OCI-M1 (cell line): ENCODE measurements around the gene TAOK1.
A peak's percentile ranks its signal among the peaks of the same experiment; 100 is the strongest.

ENCODE experiments used
- DNase-seq: peaks from one replicate; lab custom pipeline; 2025; lab: John Stamatoyannopoulos, UW

Gene TAOK1

DNA sequence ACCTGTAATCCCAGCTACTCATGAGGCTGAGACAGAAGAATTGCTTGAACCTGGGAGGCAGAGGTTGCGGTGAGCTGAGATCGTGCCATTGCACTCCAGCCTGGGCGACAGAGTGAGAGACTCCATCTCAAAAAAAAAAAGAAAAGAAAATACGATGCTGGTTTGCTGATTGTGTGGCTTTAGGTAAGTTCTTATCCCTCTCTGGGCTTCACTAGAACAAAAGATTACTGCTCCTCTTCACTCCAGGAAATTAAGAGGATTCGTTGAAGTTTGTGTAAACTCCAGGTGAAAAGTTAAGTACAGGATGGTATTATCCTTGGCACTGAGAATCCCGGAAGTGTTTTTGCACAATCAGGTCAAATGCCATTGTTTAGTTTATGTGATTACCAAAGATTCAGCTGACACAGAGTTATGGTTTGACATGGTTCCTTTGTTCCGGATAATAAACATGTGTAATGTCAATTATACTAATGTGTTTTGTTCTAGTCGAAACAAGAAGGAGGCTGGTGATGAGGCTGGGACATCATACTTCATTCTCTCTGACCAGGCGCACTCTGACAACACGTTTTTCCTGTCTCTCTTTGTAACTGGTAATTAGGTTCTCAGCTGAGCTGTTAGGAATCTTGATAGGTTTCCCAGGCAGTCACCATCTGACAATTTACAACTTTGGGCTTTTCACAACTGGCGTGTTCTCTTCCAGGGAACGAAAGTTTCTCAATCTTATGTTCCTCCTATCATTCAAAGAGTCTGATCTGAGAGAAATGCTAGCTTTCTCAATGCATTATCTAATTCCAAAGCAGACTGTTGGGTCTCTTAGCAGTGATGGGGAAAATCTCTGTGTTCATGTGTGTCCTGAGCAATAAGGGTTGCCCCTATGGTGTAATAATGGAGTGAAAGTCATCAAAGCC is 10.8 kb upstream of the TAOK1 start:
- no peak for DNase-seq

- DNase-seq, result no peak
Measured at GRCh38 chr17:29383686-29384085, 6.5 kb upstream of the TAOK1 start.

GRCh38 chr17:29384901-29385300 is 5.3 kb upstream of the TAOK1 start:
- DNase-seq, result no peak

DNA sequence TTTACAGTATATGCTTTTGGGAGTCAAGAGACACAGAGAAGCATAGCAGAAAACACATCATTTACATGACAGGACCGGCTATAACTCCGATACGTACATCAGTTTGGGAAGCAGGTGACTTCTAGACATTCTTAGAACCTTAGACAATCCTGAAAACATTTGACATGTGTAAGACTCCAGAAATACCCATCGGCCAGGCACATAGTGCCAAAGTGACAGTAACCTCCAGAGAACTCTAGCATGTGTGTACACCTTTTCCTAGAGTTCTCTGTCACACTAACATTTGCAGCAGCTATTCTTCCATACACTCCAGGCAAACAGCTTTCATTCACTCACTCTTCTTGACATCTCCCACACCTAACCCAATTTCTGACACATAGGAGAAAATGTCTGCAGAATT is 3.4 kb upstream of the TAOK1 start:
- no peak for DNase-seq

DNA sequence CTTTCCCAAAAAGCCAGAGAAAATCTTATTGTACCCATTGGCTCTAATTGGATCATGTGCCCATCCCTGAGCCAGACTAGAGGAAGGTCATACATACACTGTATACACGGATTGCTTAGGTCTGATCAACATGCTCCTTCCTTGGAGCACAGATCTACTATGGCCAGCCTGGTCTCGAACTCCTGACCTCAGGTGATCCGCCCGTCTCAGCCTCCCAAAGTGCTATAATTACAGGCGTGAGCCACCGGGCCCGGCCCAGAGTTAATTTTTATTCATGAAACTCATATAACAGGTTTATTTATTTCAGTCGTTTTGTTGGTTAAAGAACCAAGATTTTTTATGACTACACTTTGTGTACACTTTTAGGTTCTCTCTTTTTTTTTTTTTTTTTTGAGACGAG is 1.2 kb upstream of the TAOK1 start:
- DNase-seq, result no peak

DNA sequence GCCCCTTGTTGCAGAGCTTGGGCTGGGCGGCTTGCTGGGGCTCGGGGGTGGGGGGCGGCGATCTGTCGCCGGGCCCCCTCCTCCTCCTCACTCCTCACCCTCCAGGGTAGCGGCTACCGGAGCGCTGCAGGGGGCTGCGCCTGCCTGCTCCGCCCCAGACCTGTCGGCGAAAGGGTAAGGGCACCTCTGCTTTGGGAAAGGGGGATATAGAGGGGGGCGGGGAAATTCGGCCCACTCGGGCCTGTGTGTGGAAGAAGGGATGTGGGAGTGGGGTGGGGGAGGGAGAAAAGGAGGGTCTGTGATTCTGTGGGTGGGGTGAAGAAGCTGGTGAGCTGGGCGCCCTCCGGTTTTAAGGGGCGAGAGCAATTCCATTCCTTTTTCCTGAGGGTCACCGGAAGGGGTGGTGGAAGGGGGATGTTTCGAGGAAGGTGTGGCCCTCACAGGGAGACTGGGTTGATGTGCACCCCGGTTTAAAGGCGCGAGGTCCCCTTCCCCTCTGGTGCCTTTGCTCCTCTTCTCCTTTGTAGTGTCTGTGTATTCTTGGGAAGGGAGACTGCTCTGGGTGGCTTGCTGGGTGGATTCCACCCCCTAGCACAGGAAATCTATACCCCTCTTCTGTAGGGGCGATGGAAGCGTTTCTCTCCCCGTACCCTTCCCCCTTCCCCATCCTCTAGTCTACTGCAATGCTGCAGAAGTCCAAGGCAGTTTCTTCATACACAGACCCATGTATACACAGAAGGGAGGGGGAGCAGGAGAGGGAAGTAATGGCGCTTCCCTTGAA is 878 bp downstream of the TAOK1 start:
- peak; percentile 83 for DNase-seq

DNA sequence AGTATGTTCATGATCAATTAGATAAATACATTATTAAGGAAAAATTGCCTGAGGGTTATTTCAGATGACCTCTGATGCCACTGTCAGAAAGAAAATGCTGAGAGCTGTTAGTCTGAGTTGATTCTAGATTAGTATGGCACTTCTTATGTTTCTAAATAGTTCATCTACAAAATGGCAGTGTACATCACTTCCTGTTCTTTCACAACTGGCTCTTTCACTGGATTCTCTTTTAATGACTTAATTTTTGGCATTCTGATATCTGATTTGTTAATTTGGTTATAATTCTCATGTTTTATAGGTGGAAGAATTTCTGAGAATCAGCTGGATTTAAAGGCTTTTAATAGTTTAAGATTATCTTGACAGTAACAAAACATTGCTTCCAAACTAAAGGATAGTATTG is 3.3 kb downstream of the TAOK1 start:
- DNase-seq, result peak; percentile 65

DNA sequence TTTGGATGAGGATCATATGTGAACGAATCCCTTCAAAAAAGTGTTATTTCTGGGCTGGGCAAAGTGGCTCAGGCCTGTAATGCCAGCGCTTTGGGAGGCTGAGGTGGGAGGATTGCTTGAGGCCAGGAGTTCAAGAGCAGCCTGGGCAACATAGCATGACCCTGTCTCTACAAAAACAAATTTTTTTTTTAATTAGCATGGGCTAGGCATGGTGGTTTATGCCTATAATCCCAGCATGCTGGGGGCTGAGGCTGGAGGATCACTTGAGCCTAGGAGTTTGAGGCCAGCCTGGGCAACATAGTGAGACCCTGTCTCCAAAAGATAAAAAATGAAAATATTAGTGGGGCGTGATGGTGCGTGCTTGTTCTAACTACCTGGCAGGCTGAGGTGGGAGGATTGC is 4.6 kb downstream of the TAOK1 start:
- DNase-seq, result no peak

GRCh38 chr17:29396066-29396465 is 5.9 kb downstream of the TAOK1 start:
- DNase-seq, result no peak

- no peak for DNase-seq
Measured at GRCh38 chr17:29399634-29400033, 9.5 kb downstream of the TAOK1 start.

DNA sequence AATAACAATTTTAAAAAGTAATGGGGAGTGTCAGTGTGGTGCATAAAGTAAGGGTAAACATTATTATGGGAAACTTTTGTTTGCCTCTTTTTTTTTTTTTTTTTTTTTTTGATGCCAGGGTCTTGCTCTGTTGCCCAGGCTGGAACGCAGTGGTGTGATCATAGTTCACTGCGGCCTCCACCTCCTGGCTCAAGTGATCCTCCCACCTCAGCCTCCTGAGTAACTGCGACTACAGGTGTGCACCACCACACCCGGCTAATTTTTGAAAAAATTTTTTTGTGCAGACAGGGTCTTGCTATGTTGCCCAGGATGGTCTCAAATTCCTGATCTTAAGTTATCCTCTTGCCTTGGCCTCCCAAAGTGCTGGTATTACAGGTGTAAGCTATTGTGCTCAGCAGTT is 10.7 kb downstream of the TAOK1 start:
- no peak for DNase-seq

- peak; percentile 33 for DNase-seq
Measured at GRCh38 chr17:29401258-29401657, 11.1 kb downstream of the TAOK1 start.

GRCh38 chr17:29407856-29408255 is 17.7 kb downstream of the TAOK1 start:
- DNase-seq, result no peak

GRCh38 chr17:29409963-29410362 is 19.8 kb downstream of the TAOK1 start:
- DNase-seq, result no peak

- no peak for DNase-seq
Measured at GRCh38 chr17:29412780-29413565, 22.8 kb downstream of the TAOK1 start.

DNA sequence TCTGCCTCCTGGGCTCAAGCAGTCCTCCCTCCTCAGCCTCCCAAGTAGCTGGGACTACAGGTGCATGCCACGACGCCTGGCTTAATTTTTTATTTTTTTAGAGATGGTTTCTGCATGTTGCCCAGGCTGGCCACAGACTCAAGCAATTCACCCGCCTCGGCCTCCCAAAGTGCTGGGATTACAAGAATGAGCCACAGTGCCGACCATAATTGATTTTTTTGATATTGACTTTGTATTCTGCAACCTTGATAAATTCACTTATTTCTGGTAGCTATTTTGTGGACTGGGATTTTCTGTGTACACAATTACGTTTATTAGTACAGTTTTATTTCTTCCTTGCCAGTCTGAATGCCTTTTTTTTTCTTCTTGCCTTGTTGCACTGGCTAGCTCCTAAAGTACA is 30.0 kb downstream of the TAOK1 start:
- no peak for DNase-seq

GRCh38 chr17:29430275-29430674 is 40.1 kb downstream of the TAOK1 start:
- no peak for DNase-seq

- no peak for DNase-seq
Measured at GRCh38 chr17:29433541-29433940, 43.4 kb downstream of the TAOK1 start.

DNA sequence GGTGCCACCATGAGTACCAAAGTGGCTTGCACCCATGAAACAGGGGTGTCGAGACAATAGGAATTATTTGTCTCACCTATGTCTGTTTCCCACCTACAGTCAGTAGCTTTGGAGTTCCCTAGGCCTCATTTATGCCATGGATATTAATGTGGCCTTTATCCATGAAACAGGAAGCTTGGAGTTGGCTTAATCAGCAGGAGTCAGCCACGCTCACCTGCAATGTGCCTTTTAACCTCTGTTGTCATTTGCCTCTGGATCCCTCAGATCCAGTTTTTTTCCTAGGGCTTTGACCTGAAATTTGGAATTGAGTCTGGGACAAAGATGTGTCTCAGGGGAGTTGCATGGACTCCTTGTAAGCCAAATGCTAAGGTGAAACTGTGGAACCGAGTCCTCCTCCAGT is 44.4 kb downstream of the TAOK1 start:
- DNase-seq, result no peak

DNA sequence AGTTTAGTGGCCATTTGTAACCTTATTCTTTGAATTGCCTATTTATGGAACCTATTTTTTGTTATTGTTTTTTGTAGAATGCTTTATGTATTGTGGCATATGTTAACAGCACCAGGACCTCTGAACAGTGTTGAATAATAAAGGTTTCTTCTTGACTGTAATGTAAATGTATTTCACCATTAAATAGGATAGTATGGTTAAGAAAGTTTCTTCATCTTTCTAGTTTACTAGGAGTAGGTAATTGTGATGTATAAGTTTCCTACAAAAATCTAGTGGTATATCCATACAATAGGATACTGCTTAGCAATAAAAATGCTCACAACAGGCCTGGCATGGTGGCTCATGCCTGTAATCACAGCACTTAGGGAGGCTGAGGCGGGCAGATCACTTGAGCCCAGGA is 52.3 kb downstream of the TAOK1 start:
- no peak for DNase-seq

DNA sequence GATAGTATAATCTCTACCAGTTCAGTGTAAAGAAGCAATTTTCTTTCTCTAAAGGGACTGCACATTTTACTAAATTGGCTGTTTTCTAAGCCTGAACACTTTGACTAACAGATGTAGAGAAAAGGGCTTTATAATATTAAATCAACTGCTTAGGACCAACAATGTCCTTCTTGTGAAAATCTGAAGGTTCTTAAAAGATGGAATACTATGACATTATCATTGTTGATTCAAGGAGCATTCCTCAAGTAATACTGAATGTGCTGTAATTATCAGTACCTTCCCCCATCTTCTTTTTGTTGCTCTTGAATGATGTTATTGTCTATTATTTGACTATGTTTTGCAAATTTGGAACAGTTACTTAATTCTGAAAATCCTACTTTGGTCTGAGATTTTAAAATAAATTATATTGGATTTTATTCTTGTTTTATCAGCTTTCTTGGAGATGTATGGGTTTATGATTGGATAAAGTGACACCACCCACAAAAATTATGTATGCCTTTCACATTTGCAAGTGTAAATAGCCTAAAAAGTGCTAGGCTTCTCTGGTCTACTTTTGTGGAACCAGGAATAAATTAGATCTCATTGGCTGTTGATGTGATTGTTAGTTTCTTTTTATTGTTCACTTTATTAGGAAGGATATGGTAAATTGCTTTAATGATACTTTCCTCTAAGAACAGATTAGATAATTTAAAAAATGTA is 53.0 kb downstream of the TAOK1 start:
- no peak for DNase-seq

GRCh38 chr17:29444589-29444988 is 54.4 kb downstream of the TAOK1 start:
- DNase-seq, result no peak
